Measurements from ENCODE around the gene MAN1C1.

DNA sequence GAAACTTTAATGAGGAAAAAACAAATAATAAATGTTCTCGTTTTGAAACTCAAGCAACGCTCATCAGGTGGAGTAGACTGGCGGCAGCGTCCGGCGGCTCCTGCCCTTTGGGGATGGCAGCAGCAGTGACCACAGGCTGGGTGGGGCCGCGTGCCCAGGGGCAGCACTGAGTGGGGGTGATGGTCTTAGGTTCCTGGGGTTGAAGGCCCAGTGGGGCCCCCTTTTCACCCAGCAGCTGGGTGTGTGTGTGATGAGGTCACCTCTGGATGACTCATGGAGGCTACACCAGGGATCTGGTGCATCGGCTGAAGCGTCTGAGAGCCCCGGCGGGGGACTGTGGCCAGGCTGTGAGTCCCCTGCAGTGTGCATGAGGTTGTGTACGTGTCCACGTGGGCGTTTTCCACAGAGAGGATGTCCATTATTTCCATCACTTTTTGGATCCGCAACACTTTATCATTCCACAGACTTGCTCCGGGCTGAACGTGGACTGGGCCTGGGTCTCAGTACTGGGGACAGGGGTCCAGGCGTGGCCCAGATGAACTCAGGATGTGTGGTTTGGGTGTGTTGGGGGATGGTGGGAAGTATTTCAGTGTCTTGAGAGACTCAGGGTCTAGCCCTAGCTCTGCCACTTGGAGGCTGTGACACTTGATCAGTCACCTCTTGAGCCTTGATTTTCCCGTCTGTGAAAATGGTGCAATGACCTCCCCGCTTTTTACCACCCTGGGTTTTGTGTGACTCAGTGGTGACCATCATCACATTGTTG lies 47.6 kb upstream of the MAN1C1 start:
- TF ChIP-seq ESRRG (CRISPR knock-in tag; IDR thresholded peaks at IDR 0.05), result no peak
- no peak for TF ChIP-seq RARB (CRISPR knock-in tag; IDR thresholded peaks at IDR 0.05)
- TF ChIP-seq, protein P1, sequence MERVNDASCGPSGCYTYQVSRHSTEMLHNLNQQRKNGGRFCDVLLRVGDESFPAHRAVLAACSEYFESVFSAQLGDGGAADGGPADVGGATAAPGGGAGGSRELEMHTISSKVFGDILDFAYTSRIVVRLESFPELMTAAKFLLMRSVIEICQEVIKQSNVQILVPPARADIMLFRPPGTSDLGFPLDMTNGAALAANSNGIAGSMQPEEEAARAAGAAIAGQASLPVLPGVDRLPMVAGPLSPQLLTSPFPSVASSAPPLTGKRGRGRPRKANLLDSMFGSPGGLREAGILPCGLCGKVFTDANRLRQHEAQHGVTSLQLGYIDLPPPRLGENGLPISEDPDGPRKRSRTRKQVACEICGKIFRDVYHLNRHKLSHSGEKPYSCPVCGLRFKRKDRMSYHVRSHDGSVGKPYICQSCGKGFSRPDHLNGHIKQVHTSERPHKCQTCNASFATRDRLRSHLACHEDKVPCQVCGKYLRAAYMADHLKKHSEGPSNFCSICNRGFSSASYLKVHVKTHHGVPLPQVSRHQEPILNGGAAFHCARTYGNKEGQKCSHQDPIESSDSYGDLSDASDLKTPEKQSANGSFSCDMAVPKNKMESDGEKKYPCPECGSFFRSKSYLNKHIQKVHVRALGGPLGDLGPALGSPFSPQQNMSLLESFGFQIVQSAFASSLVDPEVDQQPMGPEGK (CRISPR knock-in tag; IDR thresholded peaks at IDR 0.05; ENCODE audit: borderline replicate concordance), result no peak
- TF ChIP-seq, protein P2, sequence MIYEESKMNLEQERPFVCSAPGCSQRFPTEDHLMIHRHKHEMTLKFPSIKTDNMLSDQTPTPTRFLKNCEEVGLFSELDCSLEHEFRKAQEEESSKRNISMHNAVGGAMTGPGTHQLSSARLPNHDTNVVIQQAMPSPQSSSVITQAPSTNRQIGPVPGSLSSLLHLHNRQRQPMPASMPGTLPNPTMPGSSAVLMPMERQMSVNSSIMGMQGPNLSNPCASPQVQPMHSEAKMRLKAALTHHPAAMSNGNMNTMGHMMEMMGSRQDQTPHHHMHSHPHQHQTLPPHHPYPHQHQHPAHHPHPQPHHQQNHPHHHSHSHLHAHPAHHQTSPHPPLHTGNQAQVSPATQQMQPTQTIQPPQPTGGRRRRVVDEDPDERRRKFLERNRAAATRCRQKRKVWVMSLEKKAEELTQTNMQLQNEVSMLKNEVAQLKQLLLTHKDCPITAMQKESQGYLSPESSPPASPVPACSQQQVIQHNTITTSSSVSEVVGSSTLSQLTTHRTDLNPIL (CRISPR knock-in tag; IDR thresholded peaks at IDR 0.05; ENCODE audit: low read depth), result no peak
- no peak for TF ChIP-seq GLIS3 (CRISPR knock-in tag; IDR thresholded peaks at IDR 0.05)
- TF ChIP-seq ZFP30 (CRISPR knock-in tag; IDR thresholded peaks at IDR 0.05), result no peak
- no peak for TF ChIP-seq BACH2 (CRISPR knock-in tag; IDR thresholded peaks at IDR 0.05; ENCODE audit: borderline replicate concordance)
- no peak for TF ChIP-seq TCF4 (CRISPR knock-in tag; IDR thresholded peaks at IDR 0.05; ENCODE audit: borderline replicate concordance)
- no peak for TF ChIP-seq TOX (CRISPR knock-in tag; IDR thresholded peaks at IDR 0.05; ENCODE audit: borderline replicate concordance)
- no peak for TF ChIP-seq ZC3H10 (CRISPR knock-in tag; IDR thresholded peaks at IDR 0.05)
- no peak for TF ChIP-seq ZNF70 (CRISPR knock-in tag; IDR thresholded peaks at IDR 0.05)
- TF ChIP-seq ZFP3 (CRISPR knock-in tag; IDR thresholded peaks at IDR 0.05), result no peak
- no peak for TF ChIP-seq TSHZ2 (CRISPR knock-in tag; IDR thresholded peaks at IDR 0.05)
- TF ChIP-seq CSDC2 (CRISPR knock-in tag; IDR thresholded peaks at IDR 0.05), result no peak

All from SK-N-SH treated with all-trans-retinoic acid at 6 μM for 48 hours (cell line).